ENCODE data around the gene KCNAB2.

KCNAB2 gene

DNA sequence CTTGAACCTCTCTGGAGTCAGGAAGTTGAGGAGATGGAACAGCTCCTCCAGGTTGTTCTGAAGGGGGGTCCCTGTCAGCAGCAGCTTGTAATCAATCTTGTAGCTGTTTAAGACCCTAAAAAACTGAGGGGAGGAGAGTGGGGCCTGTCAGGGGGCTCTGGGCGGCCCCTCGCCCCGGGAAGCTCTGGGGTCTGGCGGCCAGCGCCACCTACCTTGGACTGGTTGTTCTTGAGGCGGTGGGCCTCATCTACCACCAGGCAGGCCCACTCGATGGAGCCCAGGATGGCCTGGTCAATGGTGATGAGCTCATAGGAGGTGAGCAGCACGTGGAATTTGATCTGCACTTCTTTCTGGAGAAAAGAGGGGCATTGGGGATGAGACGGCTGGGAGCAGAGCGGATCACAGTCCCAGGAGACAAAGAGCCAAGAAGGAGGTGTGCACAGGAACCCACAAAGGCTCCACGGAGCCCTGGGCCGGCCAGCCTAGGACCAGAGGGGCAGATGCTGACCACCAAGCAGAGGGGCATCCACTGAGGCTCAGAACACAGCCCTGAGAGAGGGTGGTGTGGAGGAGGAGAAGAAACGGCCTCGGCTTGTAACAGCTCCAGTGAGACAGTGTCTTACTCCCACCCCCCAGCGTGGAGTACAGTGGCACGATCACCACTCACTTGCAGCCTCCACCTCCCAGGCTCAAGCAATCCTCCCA, 91.0 kb downstream of the KCNAB2 start:
- Histone ChIP-seq H3K79me2 (ENCODE audit: insufficient read depth, low read length) (no peaks in the 10 kb centered on the region), H3K36me3 (ENCODE audit: insufficient read depth, low read length) (no peaks in the 10 kb centered on the region; the same call in 1 of the 2 replicates), H3K4me3 (ENCODE audit: low read depth, low read length, poor library complexity, severe bottlenecking) (no peak overlapping the region), H4K20me1 (ENCODE audit: insufficient read depth, low read length) (no peaks in the 10 kb centered on the region), H3K4me2 (ENCODE audit: low read length) (no peak overlapping the region), H3K9me3 (ENCODE audit: low read length) (peaks cover 7% of the 10 kb centered on the region; the same call in 1 of the 2 replicates), H3K9me2 (ENCODE audit: low read depth, low read length) (no peaks in the 10 kb centered on the region), H3K27ac (ENCODE audit: low read depth, low read length, poor library complexity, severe bottlenecking) (no peak overlapping the region), H3F3A (ENCODE audit: insufficient read depth, low read length) (no peaks in the 10 kb centered on the region), H3K9ac (ENCODE audit: low read length) (no peak overlapping the region), H2AFZ (ENCODE audit: low read length) (no peak overlapping the region), H3K4me1 (ENCODE audit: insufficient read depth, low read length, severe bottlenecking) (no peaks in the 10 kb centered on the region), H3K27me3 (ENCODE audit: insufficient read depth, low read length) (peaks cover 20% of the 10 kb centered on the region)
- TF ChIP-seq, protein P1, sequence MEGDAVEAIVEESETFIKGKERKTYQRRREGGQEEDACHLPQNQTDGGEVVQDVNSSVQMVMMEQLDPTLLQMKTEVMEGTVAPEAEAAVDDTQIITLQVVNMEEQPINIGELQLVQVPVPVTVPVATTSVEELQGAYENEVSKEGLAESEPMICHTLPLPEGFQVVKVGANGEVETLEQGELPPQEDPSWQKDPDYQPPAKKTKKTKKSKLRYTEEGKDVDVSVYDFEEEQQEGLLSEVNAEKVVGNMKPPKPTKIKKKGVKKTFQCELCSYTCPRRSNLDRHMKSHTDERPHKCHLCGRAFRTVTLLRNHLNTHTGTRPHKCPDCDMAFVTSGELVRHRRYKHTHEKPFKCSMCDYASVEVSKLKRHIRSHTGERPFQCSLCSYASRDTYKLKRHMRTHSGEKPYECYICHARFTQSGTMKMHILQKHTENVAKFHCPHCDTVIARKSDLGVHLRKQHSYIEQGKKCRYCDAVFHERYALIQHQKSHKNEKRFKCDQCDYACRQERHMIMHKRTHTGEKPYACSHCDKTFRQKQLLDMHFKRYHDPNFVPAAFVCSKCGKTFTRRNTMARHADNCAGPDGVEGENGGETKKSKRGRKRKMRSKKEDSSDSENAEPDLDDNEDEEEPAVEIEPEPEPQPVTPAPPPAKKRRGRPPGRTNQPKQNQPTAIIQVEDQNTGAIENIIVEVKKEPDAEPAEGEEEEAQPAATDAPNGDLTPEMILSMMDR (IDR thresholded peaks at IDR 0.05; ENCODE audit: low read length): no peak
- TF ChIP-seq EZH2 (IDR thresholded peaks at IDR 0.05; ENCODE audit: borderline replicate concordance, low read length): no peak

DNA sequence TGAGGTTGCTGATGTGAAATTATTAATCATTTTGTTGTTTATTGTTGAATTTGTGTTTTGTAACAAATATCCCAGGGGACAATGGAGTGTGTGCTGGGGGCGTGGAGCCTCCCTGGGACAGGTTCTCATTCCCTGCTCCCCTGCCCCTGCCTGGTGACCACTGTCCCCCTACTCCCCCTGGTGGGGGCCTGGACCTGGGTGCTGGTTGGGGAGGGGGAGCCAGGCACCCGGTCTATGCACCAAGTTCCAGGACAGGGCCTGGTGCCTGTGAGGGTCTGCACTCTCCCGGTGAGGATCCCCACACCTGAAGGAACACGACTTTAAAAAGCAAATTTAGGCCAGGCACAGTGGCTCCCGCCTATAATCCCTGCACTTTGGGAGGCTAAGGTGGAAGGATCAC, 92.1 kb downstream of the KCNAB2 start:
- Histone ChIP-seq H2AFZ (ENCODE audit: low read length) (no peak overlapping the region), H3K79me2 (ENCODE audit: insufficient read depth, low read length) (no peaks in the 10 kb centered on the region), H3F3A (ENCODE audit: insufficient read depth, low read length) (no peaks in the 10 kb centered on the region), H3K4me3 (ENCODE audit: low read depth, low read length, poor library complexity, severe bottlenecking) (no peak overlapping the region), H3K27ac (ENCODE audit: low read depth, low read length, poor library complexity, severe bottlenecking) (no peak overlapping the region), H3K36me3 (ENCODE audit: insufficient read depth, low read length) (no peaks in the 10 kb centered on the region), H3K4me1 (ENCODE audit: insufficient read depth, low read length, severe bottlenecking) (no peaks in the 10 kb centered on the region), H3K4me2 (ENCODE audit: low read length) (no peak overlapping the region), H3K9me3 (ENCODE audit: low read length) (no peaks in the 10 kb centered on the region), H3K27me3 (ENCODE audit: insufficient read depth, low read length) (peaks cover 9% of the 10 kb centered on the region), H3K9ac (ENCODE audit: low read length) (no peak overlapping the region), H3K9me2 (ENCODE audit: low read depth, low read length) (no peaks in the 10 kb centered on the region), H4K20me1 (ENCODE audit: insufficient read depth, low read length) (no peaks in the 10 kb centered on the region)
- TF ChIP-seq, protein P1 (IDR thresholded peaks at IDR 0.05; ENCODE audit: low read length): no peak
- no peak for TF ChIP-seq EZH2 (IDR thresholded peaks at IDR 0.05; ENCODE audit: borderline replicate concordance, low read length)

DNA sequence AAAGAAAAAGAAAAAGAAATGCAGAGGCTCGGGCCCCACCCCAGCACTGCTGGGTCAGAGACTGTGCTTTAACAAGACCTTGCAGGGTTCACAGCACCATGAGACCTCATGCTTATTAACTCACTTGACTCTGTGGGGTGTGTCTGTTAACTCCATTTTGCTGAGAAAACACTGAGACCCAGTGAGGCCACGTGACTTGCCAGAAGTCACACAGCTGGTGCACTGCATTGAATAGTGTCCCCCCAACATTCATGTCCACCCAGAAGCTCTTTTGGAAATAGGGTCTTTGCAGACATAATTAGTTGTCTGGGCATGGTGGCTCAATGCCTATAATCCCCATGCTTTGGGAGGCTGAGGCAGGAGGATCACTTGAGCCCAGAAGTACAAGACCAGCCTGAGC, 94.7 kb downstream of the KCNAB2 start:
- Histone ChIP-seq H3K9me3 (ENCODE audit: low read length) (no peaks in the 10 kb centered on the region), H3K9ac (ENCODE audit: low read length) (no peak overlapping the region), H3K36me3 (ENCODE audit: insufficient read depth, low read length) (no peaks in the 10 kb centered on the region), H3K27ac (ENCODE audit: low read depth, low read length, poor library complexity, severe bottlenecking) (no peak overlapping the region), H3K79me2 (ENCODE audit: insufficient read depth, low read length) (no peaks in the 10 kb centered on the region), H3K4me2 (ENCODE audit: low read length) (no peak overlapping the region), H3K4me3 (ENCODE audit: low read depth, low read length, poor library complexity, severe bottlenecking) (no peak overlapping the region), H3F3A (ENCODE audit: insufficient read depth, low read length) (no peaks in the 10 kb centered on the region), H3K27me3 (ENCODE audit: insufficient read depth, low read length) (peaks cover under 1% of the 10 kb centered on the region; the same call in 1 of the 2 replicates), H3K4me1 (ENCODE audit: insufficient read depth, low read length, severe bottlenecking) (no peaks in the 10 kb centered on the region), H4K20me1 (ENCODE audit: insufficient read depth, low read length) (no peaks in the 10 kb centered on the region), H3K9me2 (ENCODE audit: low read depth, low read length) (no peaks in the 10 kb centered on the region), H2AFZ (ENCODE audit: low read length) (no peak overlapping the region)
- TF ChIP-seq, protein P1 (IDR thresholded peaks at IDR 0.05; ENCODE audit: low read length): no peak
- no peak for TF ChIP-seq EZH2 (IDR thresholded peaks at IDR 0.05; ENCODE audit: borderline replicate concordance, low read length)
